OCI-M2 (cell line): ENCODE results near the gene ALK.
"Not testable (repeated sequence)": the region's sequence is repeated elsewhere in the genome, so short reads cannot be mapped to it uniquely, and the experiment has no call there.

Experiments used
- DNase-seq: peaks from one replicate; lab custom pipeline; 2025; ENCODE audit not compliant: unreplicated experiment; lab: John Stamatoyannopoulos, UW

ALK gene

DNA sequence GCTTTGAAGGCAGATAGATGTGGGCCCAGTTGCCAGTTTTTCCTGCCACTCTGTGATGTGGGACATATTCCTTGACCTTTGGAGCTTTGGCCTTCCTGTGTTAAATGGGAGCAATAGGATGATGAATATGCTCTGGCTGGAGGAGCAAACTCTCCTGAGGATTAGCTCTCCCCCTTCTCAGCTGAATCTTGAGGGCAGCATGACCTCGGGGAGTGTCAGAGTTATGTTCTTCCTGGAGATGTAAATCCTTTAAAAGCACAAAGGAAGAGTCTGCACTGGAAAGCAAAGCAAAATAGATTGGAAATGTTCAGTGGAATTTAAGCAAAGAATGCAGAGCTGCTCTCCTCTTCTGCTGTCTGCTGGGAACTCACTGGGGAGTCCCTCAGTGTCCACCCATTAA is 160.1 kb downstream of the ALK start:
- DNase-seq: no peak

DNA sequence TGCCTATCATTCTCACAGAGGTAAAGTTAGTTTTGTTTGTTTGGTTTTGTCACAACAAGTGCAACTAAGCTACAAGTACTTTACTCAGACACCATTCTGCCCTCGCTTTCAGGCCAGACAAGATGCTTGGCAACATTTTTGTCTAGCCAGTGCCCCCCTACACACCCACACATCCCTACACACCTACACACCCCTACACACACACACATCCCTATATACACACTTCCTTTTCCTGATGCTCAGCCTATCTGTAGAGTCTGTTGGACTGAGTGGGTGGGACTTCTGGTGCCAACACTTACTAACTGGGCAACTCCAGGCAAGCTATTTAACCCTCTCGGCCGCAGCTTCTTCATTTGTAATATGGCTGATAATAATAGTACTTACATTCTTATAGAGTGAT is 161.4 kb downstream of the ALK start:
- no peak for DNase-seq

DNA sequence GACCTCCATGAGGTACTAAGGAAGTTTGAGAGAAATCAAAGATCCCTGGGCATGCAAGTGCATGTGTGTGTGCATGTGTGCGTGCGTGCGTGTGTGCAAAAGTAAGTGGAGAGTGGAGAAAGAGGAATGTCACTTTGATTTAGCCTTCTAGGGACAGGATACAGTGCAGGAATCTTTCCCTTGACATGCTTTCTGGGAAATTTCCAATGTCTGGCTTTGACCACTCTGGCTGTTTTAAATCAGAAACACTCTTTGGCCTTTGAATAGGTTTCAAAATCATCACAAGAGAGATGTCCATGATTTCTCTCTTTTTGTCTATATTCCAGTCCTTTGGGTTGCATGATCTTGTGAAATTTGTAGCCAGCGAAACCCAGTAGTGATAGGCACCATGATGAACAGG is 162.0 kb downstream of the ALK start:
- no peak for DNase-seq

DNA sequence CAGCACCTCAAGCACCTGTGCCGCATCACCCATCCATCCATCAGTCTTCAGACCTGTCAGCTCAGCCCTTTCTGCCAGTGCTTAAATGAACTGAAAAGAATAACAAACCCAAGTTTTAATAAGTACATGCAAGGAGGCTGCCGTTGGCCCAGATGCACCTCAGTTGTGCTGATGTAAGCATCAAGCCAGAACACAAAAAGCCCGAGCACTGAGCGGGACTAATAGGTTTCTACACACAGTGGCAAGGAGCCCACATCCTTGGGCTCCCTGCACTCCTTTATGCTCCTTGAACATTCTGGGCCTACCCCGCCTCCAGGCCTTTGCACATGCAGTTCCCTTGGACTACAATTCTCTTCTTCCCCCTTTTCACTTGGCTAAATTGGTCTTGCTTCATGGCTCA is 165.6 kb downstream of the ALK start:
- DNase-seq: no peak

DNA sequence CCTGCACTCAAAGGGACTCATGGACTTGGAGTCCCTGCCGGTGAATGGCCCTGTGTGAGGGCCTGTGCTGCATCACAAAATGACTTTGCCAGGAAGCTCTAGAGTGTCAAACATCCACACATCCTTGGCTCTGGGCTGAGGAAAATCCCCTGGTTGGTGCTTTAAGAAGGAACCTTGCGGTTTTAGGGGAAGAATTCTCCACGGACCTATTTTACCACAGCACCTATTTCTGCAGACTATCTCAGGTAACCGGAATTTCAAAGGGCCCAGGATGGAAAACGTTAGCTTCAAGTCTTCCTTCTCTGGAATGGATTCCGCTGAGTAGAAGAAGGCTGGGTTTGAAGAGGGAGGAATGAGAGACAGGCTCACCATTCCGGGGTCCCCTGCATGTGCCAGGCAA is 166.2 kb downstream of the ALK start:
- DNase-seq: no peak

DNA sequence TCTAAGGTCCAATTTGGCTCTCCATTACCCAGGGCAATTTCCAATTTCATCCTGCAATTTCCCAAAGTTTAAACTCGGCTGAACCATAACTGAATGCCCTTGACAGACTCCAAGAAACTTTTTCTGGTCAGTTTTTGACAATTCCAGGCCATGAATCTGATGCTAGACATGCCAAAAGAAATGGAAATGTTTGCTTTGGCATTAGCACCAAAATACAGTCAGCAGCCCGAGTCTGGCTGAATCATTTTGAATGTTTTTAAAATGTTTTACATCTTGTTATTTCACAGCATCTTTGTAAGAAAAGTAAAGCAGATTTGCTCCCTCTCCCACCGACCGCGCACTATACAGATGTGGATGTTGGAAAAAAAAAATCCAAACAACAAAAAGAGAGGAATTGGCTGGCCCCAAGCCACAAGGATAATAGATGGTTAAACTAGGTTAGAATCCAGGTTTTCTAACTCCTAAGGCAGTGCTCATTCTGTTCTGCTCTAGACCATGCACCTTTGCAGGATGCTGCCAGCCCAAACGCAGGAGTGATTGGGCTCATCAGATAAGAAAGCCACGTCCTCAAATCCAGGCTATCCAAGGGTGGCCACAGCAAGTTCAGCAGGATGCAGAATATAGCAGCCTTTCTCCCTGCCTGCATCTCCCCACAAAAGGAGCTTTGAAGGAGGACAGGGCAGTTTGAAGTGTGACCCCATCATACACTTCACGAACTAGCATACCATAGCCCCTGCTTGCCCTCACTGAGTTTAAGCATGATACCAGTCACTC is 167.5 kb downstream of the ALK start:
- DNase-seq: no peak

DNA sequence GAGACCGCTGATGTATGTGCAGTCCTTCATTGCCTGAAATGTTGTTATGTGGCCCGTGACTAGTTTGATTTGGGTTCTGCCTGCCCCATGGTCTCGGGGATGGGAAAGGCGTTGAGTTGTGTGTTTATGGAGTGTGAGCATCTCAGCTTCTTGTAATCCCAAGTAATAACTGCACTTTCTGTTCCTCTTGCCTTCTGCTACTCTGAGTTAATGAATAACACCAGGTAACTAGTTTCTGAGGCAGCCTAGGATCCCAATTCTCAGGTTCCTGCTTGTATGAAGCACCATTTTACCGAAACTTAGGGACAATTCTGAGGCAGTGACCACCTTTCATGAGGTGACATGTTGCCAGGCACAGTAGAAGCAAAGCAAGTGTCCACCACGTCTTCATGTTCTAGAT is 170.0 kb downstream of the ALK start:
- DNase-seq: no peak

DNA sequence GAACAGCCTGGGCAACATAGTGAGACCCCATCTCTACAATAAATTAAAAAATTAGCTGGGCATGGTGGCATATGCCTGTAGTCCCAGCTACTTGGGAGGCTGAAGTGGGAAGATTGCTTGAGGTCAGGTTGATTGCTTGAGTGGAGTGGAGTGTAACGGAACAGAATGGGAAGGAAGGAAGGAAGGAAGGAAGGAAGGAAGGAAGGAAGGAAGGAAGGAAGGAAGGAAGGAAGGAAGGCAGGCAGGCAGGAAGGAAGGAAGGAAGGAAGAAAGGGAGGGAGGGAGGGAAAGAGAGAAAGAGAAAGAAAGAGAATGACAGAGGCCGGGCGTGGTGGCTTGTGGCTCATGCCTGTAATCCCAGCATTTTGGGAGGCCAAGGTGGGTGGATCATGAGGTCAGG is 170.9 kb downstream of the ALK start:
- DNase-seq: not testable (repeated sequence)

DNA sequence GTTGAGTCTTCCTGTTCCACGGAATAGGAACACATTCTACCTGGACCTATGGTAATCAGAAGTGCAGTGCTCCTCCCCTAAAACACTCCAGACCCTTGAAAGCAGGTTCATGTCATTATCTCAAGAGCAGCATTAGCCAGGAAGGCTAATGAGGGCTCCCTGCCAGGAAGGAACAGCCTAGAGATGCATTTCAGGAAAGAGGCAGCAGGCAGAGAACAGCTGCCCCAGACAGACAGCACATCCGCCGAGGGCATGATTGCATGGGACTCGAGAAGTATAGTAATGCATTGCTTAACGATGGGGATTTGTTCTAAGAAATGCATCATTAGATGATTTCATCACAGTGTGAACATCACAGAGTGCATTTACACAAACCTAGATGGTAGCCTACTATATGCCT is 171.5 kb downstream of the ALK start:
- no peak for DNase-seq

DNA sequence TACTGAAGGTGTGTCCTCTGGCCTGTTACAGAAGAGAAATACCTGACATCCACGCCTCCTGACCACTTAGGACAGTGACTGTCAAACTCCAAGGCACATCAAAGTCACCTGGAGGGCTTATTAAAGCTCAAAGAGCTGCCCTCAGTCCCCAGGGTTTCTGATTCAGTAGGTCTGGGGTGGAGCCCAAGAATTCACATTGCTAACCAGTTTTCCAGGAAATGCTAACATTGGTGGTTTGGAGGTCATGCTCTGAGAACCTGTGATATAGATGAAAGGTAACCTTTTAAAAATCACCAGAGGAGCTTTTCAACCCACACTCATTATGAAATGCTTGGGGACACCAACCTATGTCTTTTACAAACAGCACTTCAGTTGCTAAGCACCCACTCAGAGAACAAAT is 172.3 kb downstream of the ALK start:
- no peak for DNase-seq

DNA sequence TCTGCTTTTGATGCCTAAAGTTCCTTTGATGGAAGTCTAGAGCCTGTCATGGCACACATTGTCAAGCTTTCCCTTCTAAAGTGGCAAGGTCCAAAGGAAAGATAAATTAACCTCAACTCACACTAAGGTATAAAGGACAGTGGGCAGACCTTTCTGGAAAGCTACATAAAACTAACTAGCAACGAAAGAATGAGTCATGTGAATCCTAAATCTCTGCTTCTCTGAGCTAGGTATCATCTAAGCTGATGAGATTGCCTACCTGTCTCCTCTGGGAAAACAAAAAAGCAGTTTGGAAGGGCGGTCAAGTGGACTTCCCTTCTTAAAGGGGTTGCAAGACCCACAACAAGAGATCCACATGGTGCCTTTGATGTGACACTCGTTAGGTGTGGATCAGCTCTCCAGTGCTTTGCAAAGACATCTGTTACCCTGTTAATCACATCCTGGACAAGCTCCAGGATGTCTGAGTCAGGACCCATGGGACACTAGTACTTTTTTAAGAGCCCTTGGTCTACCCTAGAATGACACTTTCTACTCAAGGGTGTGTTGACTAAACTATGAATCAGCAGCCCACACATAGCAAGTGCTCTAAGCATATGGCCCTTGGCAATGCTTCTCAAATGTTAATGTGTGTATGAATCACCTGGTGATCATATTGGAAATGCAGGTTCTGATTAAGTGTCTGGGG is 173.5 kb downstream of the ALK start:
- no peak for DNase-seq

DNA sequence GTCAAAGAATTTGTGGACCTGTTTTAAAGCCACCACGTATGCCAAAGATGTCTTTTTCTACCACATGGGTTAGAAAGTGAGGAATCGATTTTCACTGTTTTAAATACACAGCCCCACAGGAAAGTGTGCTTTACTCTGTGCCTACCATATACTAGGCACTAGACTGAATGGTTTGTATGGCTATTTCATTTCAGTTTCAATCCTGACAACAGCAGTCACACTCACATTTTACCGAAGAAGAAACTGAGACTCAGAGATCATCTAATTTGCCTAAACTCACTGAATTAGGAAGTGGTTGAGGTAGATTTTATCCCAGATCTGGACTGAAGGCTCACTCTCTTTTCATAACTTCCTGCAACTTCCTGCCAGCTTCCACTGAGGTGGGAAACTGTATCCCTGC is 176.4 kb downstream of the ALK start:
- DNase-seq: no peak

DNA sequence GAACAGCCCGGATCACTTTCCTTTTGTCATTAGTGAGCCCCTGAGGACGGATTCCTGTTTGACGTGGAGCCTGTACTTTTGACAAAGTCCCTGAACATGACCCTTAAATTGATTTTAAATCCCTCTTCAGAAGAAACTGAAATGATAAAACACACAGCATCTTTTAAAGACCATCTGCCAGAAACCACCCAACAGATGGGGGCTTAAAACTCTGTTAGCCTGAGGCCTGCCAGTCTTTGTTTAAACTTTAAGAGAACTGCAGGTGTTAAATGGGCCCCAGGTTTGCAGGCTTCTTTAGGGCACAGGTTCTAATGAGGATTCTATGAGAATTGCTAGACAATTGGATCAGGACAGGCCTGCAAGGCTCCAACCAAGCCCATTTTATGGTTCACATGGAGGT is 177.9 kb downstream of the ALK start:
- DNase-seq: no peak

DNA sequence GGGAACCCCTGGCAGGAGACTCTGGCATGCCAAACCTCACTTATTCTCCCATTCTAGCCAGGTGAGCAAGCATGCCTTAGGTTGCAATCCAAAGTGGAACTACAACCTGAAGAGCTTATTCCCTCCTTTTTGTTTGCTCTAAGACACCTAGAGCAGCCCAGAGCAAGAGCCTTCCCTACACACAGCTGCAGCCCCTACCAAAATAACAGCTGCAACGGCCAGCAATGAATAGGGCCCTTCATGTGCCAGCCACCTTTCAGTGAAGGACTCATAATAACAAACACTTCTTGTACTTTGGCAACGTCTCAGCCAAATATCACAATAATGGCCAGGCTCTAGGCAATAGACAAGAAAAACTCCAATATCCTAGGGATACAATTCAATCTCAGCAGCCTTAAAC is 178.7 kb downstream of the ALK start:
- DNase-seq: no peak

DNA sequence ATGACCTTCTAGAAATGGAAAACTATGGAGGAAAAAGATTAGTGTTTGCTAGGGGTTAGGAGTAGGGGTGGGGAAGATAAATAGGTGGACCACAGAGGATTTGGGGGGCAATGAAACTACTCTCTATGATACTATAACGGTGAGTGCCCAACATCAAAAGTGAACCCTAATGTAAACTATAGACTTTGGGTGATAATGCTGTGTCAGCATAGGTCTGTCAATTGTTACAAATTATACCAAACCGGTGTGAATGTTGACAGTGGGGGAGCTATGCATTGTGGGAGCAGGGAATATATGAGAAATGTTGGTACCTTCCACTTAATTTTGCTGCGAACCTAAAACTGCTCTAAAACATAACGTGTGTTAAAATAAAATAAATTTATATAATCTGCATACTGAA is 180.3 kb downstream of the ALK start:
- no peak for DNase-seq

DNA sequence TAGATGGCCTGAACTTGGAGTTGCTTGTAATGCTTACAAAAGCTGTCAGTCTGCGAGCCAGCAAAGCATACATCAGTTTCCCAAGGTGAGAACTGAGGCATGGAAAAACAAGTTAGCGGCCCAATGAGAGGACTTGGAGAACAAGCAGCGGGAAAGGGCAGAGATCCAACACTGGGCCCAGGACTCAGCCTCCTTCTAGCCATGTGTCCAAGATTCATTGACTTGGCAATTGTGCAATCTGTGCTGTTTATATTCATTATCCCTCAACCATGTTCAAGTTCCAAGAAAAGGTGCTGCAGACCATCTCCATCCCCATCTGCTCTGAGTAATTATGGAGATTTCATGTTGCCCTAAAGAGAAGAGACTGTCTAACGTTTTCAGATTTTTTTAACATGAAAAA is 187.4 kb downstream of the ALK start:
- DNase-seq: no peak

DNA sequence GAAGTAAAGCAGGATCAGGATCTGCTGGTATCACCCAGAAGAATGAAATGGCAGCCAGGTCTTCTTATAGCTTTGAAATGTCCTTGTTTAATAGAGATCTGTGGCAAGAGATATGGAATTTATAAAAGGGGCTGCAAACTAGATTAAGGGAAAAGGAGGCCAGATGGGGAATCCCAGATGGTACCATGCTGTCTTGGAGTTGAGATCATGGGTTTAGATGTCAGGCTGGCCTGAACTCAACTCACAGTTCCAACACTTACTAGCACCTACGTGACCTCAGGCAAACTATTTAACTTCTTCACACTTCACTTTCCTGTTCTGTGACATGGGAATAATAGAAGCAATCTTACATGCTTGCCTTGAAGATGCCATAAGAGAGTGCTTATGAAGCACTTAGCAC is 188.2 kb downstream of the ALK start:
- DNase-seq: no peak

DNA sequence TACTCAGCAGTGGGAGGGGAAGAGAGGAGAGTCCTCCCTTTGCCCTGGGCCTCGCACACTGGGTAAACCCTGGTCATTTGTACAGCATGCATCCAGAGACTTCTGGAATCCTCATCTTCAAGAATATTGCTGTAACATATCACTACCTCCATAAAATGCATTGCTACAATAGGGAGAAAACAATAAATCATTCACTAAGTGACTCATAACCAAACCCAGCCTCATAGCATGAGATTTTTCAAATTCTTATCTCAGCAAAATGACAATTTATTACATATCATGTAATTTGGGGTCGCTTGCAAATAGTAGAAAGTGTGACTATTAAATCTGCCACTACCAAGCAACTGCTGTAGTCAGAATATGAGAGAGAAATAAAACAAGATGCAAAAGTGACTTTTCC is 189.4 kb downstream of the ALK start:
- no peak for DNase-seq

DNA sequence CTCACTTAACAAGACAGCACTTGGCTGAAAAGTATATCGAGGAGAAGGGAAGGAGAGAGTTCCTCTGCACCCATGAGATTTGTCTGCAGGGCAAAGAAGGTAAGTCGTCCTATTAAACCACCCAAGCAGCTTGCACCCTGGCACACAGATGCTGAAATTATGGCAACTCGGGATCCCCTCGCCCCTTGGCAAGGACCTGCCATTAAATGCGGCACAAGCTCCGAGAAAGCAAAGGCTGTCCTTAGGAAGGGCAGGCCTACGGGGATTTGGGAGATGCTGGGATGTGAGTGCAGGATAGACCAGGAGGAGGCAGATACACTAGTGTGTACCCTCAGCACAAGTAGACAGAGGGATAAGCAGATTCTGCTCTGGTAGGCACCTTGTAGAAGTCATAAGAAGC is 191.5 kb downstream of the ALK start:
- DNase-seq: no peak

DNA sequence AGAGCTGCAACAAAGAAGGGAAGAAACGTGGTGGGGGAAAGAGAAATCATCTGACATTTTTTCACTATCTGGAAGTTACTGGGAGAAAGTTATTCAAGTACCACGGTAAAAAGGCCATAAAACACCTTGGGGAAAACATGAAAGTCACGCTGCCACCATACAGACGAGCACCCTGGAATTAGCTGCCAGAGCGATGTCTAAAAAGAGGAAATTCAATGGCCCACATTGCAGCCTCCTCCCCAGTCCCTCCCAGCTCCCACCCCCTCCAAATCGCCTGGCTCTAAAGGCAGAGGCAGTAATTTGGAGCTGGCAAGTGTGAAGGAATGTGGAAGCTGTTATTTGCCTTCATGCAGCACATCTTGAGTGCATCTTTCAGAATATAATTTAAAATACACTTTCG is 192.0 kb downstream of the ALK start:
- no peak for DNase-seq

DNA sequence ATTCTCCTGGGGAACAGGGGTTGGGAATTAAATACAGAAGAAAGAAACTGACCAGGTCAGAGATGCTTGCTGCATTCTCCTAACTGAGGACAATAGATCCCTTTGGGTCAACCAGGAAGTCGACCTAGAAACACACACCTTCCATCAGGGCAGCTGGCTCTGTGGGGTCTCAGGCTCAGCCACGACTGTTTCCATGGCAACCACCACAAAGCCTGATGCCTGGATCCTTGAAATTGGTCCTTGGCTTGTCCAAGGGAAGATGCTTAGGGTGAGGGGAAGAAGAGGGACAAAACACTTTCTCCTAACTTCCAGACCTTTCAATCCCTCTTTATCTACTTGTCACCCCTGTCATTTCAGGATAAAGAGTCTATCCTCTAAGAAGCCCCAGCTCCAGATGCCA is 194.4 kb downstream of the ALK start:
- no peak for DNase-seq

DNA sequence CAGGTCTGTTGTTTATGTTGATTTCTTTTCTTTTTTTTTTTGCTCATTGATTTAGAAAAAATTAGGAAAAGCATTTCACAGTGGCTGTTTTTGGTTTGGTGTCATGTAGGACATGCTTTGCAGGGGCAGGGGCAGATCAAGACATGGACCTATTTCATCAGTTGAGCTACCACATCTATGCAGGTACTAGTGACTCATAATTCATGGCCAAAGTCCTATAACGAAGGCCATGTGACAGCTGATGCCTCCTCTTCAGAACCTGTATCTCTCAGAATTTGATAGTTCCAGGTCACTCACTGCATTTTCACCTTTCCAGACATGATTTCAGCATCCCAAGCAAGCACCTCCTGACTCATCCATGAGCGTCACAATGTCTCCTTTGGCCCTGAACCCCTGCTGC is 195.8 kb downstream of the ALK start:
- no peak for DNase-seq

DNA sequence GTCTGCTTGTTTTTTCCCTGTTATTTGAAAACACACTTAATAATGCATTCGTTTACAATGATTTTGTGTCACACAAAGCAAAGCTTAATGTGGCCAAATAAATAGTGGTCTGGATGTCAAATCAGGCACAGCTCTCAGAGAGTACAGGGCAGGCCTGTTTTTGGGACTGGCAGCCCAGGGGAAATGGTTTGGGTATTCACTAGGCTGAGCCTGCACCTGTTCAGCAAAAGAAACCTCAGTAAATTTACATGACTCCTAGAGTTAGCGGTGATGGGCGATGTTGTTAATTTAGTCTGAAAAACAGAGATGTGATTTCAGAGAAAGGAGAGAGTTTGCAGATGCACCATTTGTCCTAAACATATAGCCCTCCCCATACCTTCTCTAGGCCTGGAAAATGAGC is 197.1 kb downstream of the ALK start:
- no peak for DNase-seq
